ENCODE data around the gene MBOAT2. TPM values are rescaled to one million over a fixed set of nuclear protein-coding genes. Genes with fewer than 3 reads are reported as not detected.

The MBOAT2 gene
- total RNA-seq, 2 donors from 2014 or later, result 34.3 to 51.1 TPM

DNA sequence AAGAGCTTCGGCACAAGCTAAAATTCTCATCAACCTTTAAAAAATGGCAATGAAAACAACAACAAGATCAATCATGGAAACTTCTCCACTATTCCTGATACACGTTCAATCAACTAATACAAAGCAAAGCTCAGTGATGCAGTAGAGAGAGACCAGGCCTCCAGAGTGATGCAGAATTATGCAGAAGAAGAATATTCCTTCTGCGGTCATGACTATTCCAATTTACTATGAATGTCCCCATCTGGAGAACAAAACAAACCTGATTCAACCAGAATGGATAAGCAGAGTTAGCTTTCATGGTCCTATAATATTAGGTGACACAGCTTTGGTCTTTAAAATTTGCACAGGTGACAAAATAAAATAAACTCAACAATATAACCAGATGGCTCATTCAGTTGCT lies 12.5 kb upstream of the MBOAT2 start:
- Histone ChIP-seq H3K4me1 (no peaks in the 10 kb centered on the region), H3K27me3 (no peaks in the 10 kb centered on the region), H3K4me3 (no peak overlapping the region), H3K9ac (ENCODE audit: low read depth in 2 of 2, low read length in 2 of 2) (no peak overlapping the region), H3K9me3 (no peaks in the 10 kb centered on the region), H3K36me3 (no peaks in the 10 kb centered on the region), H3K27ac (no peak overlapping the region)
- DNase-seq, result no peak
- intact Hi-C loops (cut with DNase I), result no loop called here
- TF ChIP-seq CTCF (IDR thresholded peaks at IDR 0.05), result no peak

GRCh38 chr2:9013403-9013802 lies 9.9 kb upstream of the MBOAT2 start:
- intact Hi-C loops (cut with DNase I), result no loop called here
- H3K27ac ChIP-seq, result no peak overlapping the region
- no peaks in the 10 kb centered on the region for H3K9me3 ChIP-seq
- H3K9ac ChIP-seq (ENCODE audit: low read depth in 2 of 2, low read length in 2 of 2), result no peak overlapping the region
- no peaks in the 10 kb centered on the region for H3K27me3 ChIP-seq
- DNase-seq, result no peak
- no peak for TF ChIP-seq CTCF (IDR thresholded peaks at IDR 0.05)
- H3K36me3 ChIP-seq, result no peaks in the 10 kb centered on the region
- H3K4me1 ChIP-seq, result no peaks in the 10 kb centered on the region
- no peak overlapping the region for H3K4me3 ChIP-seq

DNA sequence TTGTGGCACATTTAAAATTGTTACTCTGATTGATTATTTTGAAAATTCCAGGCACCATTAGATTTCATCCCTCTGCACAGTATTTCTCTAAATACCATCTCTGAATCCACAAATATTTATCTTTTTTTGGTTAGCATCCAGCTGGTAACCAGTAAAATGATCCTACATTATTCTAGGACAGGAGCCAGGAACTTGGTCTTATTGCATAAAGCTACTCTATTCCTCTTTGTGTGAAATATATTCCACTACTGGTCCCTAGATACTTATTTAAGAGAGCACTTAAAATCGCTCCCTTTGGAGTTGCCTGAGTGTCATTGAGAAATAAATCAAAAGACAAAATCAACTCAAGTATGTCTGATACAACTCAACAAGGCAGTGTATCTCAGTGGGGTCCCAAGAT lies 7.4 kb upstream of the MBOAT2 start:
- DNase-seq, result no peak
- Histone ChIP-seq H3K4me3 (no peak overlapping the region), H3K36me3 (no peaks in the 10 kb centered on the region), H3K9ac (ENCODE audit: low read depth in 2 of 2, low read length in 2 of 2) (no peak overlapping the region), H3K4me1 (no peaks in the 10 kb centered on the region), H3K27ac (no peak overlapping the region), H3K9me3 (no peaks in the 10 kb centered on the region), H3K27me3 (no peaks in the 10 kb centered on the region)
- intact Hi-C loops (cut with DNase I), result no loop called here
- no peak for TF ChIP-seq CTCF (IDR thresholded peaks at IDR 0.05)

GRCh38 chr2:9008951-9009664 lies 5.6 kb upstream of the MBOAT2 start:
- Histone ChIP-seq H3K27me3 (no peaks in the 10 kb centered on the region), H3K27ac (no peak overlapping the region), H3K9me3 (no peaks in the 10 kb centered on the region), H3K4me3 (no peak overlapping the region), H3K36me3 (no peaks in the 10 kb centered on the region), H3K9ac (ENCODE audit: low read depth in 2 of 2, low read length in 2 of 2) (no peak overlapping the region), H3K4me1 (no peaks in the 10 kb centered on the region)
- intact Hi-C loops (cut with DNase I), result no loop called here
- DNase-seq, result no peak
- TF ChIP-seq CTCF (IDR thresholded peaks at IDR 0.05), result no peak

DNA sequence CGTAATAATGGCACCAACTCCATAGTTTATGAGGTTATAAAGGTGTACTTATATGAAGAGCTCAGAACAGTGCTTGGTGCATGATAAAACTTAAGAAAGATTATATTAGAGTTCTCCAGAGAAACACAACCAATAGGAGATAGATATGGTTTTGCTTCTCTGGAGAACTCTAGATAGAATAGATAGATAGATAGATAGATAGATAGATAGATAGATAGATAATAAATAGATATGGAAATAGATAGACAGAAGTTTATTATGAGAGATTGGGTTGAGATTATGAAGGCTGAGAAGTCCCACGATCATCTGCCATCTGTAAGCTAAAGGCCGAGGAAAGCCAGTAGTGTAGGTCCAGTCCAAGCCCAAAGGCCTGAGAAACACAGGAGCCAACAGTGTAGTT lies 2.9 kb upstream of the MBOAT2 start:
- intact Hi-C loops (cut with DNase I), result no loop called here
- Histone ChIP-seq H3K27ac (no peak overlapping the region), H3K9ac (ENCODE audit: low read depth in 2 of 2, low read length in 2 of 2) (no peak overlapping the region), H3K27me3 (no peaks in the 10 kb centered on the region), H3K9me3 (no peaks in the 10 kb centered on the region), H3K4me1 (no peaks in the 10 kb centered on the region), H3K4me3 (no peak overlapping the region), H3K36me3 (no peaks in the 10 kb centered on the region)
- no peak for TF ChIP-seq CTCF (IDR thresholded peaks at IDR 0.05)
- no peak for DNase-seq

Data from colonic mucosa (tissue), 4 donors.